SK-N-SH (cell line): Measurements from ENCODE around the gene ZFP64. TPM values are rescaled to one million over a fixed set of nuclear protein-coding genes. Genes with fewer than 3 reads are reported as not detected.

Experiments
- CTCF ChIA-PET: fragments of 300-600, 350-600 bp; formaldehyde crosslinking; extraction: SDS; loops from one replicate; lab custom pipeline; 2021; lab: Yijun Ruan, JAX
- POLR2A ChIA-PET: fragments of 350-600 bp; sonication (Branson Sonifier 250); formaldehyde crosslinking; extraction: SDS; loops from one replicate; lab custom pipeline; 2020; ENCODE audit warnings: antibody characterized with exemption, inconsistent platforms; lab: Yijun Ruan, JAX
- DNase-seq: peaks from one replicate; pipeline ENCODE4 v3.0.0; 2012
- H2AFZ ChIP-seq: fragments of 200-600 bp; sonication (generic); 2 replicates; pipeline ENCODE4 v1.8.1; 2016; ENCODE audit warnings: antibody characterized with exemption, mild to moderate bottlenecking, low read depth
- H3F3A ChIP-seq: fragments of 200-600 bp; sonication (generic); replicated peaks from 2 replicates; pipeline ENCODE3; 2016; ENCODE audit warnings: antibody characterized with exemption, mild to moderate bottlenecking; ENCODE audit not compliant: insufficient read depth
- H3K27ac ChIP-seq, 2 experiments: fragments of 200-500 bp in 1 of 2; fragments of 200-600 bp in 1 of 2; sonication (Bioruptor generic) in 1 of 2; sonication (generic), shearing (Covaris generic) in 1 of 2; 2 replicates each; pipeline versions ENCODE4 v1.5.1 to v1.6.1; 2014 to 2016; ENCODE audit warnings: low read depth in 2 of 2, inconsistent platforms in 1 of 2, low read length in 1 of 2, mild to moderate bottlenecking in 1 of 2, mixed read lengths in 1 of 2
- H3K27me3 ChIP-seq: fragments of 200-600 bp; sonication (generic), shearing (Covaris generic); 2 replicates; pipeline ENCODE4 v1.6.1; 2016; ENCODE audit warnings: mixed run types; ENCODE audit not compliant: insufficient read depth
- H3K36me3 ChIP-seq, 2 experiments: fragments of 200-500 bp in 1 of 2; fragments of 200-600 bp in 1 of 2; sonication (Bioruptor generic) in 1 of 2; sonication (generic) in 1 of 2; replicated peaks in 1 of 2; 2 replicates each; pipeline versions ENCODE3 to v1.5.1; 2014 to 2016; ENCODE audit warnings: low read length in 1 of 2, mild to moderate bottlenecking in 1 of 2; ENCODE audit not compliant: insufficient read depth in 2 of 2, control insufficient read depth in 1 of 2
- H3K4me1 ChIP-seq, 2 experiments: fragments of 200-500 bp in 1 of 2; fragments of 200-600 bp in 1 of 2; sonication (Bioruptor generic) in 1 of 2; sonication (generic), shearing (Covaris generic) in 1 of 2; 2 replicates each; pipeline versions ENCODE4 v1.5.1 to v1.6.1; 2014 to 2016; ENCODE audit warnings: low read depth in 1 of 2, low read length in 1 of 2, mixed run types in 1 of 2; ENCODE audit not compliant: insufficient read depth in 2 of 2, control insufficient read depth in 1 of 2
- H3K4me2 ChIP-seq: fragments of 200-600 bp; sonication (generic), shearing (Covaris generic); 2 replicates; pipeline ENCODE4 v1.6.1; 2017; ENCODE audit warnings: mixed run types
- H3K4me3 ChIP-seq, 2 experiments: fragments of 200-500 bp in 1 of 2; fragments of 200-600 bp in 1 of 2; sonication (Bioruptor generic) in 1 of 2; sonication (generic), shearing (Covaris generic) in 1 of 2; 2 replicates each; pipeline versions ENCODE4 v1.5.1 to v1.8.1; 2014 to 2016; ENCODE audit warnings: low read depth in 2 of 2, inconsistent platforms in 1 of 2, low read length in 1 of 2, mild to moderate bottlenecking in 1 of 2, mixed read lengths in 1 of 2, moderate library complexity in 1 of 2
- H3K79me2 ChIP-seq: fragments of 200-600 bp; sonication (generic); 2 replicates; pipeline ENCODE4 v1.8.1; 2017; ENCODE audit warnings: mild to moderate bottlenecking; ENCODE audit not compliant: insufficient read depth
- H3K9ac ChIP-seq: fragments of 200-600 bp; sonication (generic); 2 replicates; pipeline ENCODE4 v1.6.1; 2017; ENCODE audit warnings: mixed run types
- H3K9me2 ChIP-seq: fragments of 200-600 bp; sonication (generic); 2 replicates; pipeline ENCODE4 v1.6.1; 2017; ENCODE audit warnings: mixed run types
- H3K9me3 ChIP-seq: fragments of 200-600 bp; sonication (generic); 2 replicates; pipeline ENCODE4 v1.6.1; 2017; ENCODE audit warnings: mixed run types, mild to moderate bottlenecking, moderate library complexity
- H4K20me1 ChIP-seq: fragments of 200-600 bp; sonication (generic); 2 replicates; pipeline ENCODE4 v1.6.1; 2017; ENCODE audit warnings: mild to moderate bottlenecking, mixed run types; ENCODE audit not compliant: insufficient read depth
- CHD2 ChIP-seq: fragments of 150-350 bp; IDR thresholded peaks from 2 replicates; pipeline ENCODE4 v1.6.1; 2018; ENCODE audit warnings: low read length; ENCODE audit not compliant: partially characterized antibody
- ELF1 ChIP-seq: IDR thresholded peaks from 2 replicates; pipeline ENCODE4 v1.4.0; 2012
- FOSL2 ChIP-seq: IDR thresholded peaks from 2 replicates; pipeline ENCODE4 v1.4.0; 2012; ENCODE audit warnings: low read depth, mild to moderate bottlenecking, moderate library complexity, borderline replicate concordance
- FOXJ3 ChIP-seq: sonication (generic); formaldehyde crosslinking; IDR thresholded peaks from 2 replicates; pipeline ENCODE4 v1.5.1; 2020; ENCODE audit warnings: mild to moderate bottlenecking, missing genetic modification reagents
- FOXM1 ChIP-seq: IDR thresholded peaks from 2 replicates; pipeline ENCODE4 v1.4.0; 2012; ENCODE audit warnings: low read depth, mild to moderate bottlenecking
- GABPA ChIP-seq: IDR thresholded peaks from 2 replicates; pipeline ENCODE4 v1.4.0; 2012; ENCODE audit warnings: low read depth, mild to moderate bottlenecking
- GATA2 ChIP-seq: sonication (generic); formaldehyde crosslinking; IDR thresholded peaks from 2 replicates; pipeline ENCODE4 v1.5.0; 2020; ENCODE audit warnings: mild to moderate bottlenecking, missing genetic modification reagents
- MXI1 ChIP-seq: IDR thresholded peaks from 2 replicates; pipeline ENCODE4 v1.6.1; 2012; ENCODE audit warnings: mild to moderate bottlenecking, low read depth, low read length, improper control_type of control experiment
- POLR2AphosphoS5 ChIP-seq: IDR thresholded peaks from 2 replicates; pipeline ENCODE4 v1.6.1; 2012; ENCODE audit warnings: low read depth, low read length
- RCOR1 ChIP-seq: fragments of 150-350 bp; IDR thresholded peaks from 2 replicates; pipeline ENCODE4 v1.6.1; 2017; ENCODE audit warnings: antibody characterized with exemption, low read length
- RXRA ChIP-seq: IDR thresholded peaks from 2 replicates; pipeline ENCODE4 v1.4.0; 2012; ENCODE audit warnings: low read depth, mild to moderate bottlenecking, borderline replicate concordance
- SIN3A ChIP-seq: IDR thresholded peaks from 2 replicates; pipeline ENCODE4 v1.6.1; 2012; ENCODE audit warnings: low read depth, mild to moderate bottlenecking, low read length, moderate library complexity, borderline replicate concordance
- SMC3 ChIP-seq: IDR thresholded peaks from 2 replicates; pipeline ENCODE4 v1.6.1; 2012; ENCODE audit warnings: low read depth, low read length, improper control_type of control experiment
- TCF12 ChIP-seq: IDR thresholded peaks from 2 replicates; pipeline ENCODE4 v1.4.0; 2012
- WGBS: methylation state at CpG from one replicate; pipeline ENCODE4 v1.1.6; 2017; ENCODE audit warnings: low lambda C conversion rate; 5-methylcytosine and 5-hydroxymethylcytosine counted together
- polyA plus RNA-seq, 3 experiments: library from polyadenylated mRNA; depleted of rRNA; stranded (reverse); fragments of >200 nt; gene quantifications; 2 replicates each; pipeline ENCODE4 v1.2.3, GENCODE V29; 2012
- TF ChIP-seq, protein P1 (sequence below): IDR thresholded peaks from 2 replicates; pipeline ENCODE4 v1.4.0; 2012; ENCODE audit warnings: low read depth
- TF ChIP-seq, protein P2 (sequence below): fragments of 150-350 bp; IDR thresholded peaks from 2 replicates; pipeline ENCODE4 v1.6.1; 2016; ENCODE audit warnings: mild to moderate bottlenecking, low read depth, low read length
- TF ChIP-seq, protein P3 (sequence below): fragments of 150-350 bp; IDR thresholded peaks from 2 replicates; pipeline ENCODE4 v1.6.1; 2017; ENCODE audit warnings: antibody characterized with exemption, low read length, low read depth, borderline replicate concordance

The ZFP64 gene
- polyA plus RNA-seq, 1 of the 3 experiments (the other 2 are of a cell fraction) = 12.8 TPM

DNA sequence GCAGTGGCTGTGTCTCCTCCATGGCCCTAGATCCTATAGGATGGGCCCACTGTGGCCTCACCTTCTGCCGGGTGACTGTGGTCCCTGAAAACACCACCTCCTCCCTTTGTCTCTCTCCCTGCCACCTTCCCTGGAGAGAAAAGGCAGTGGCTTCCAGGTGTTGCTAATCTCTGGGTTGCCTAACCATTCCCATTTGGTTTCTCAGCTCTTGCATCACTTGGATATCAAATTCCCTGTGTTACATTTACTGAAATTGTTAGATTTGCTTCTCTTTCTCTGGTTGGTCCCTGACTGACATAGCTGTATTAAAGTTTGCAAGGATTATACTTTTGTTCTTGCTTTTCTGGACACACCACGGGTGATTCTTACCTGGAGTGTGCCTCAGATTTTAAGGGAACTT is 9.3 kb upstream of the ZFP64 start:
- H2AFZ ChIP-seq = no peak overlapping the region
- no peaks in the 10 kb centered on the region for H3K4me1 ChIP-seq
- H3K79me2 ChIP-seq = no peaks in the 10 kb centered on the region
- no peak overlapping the region for H3K9ac ChIP-seq
- no peaks in the 10 kb centered on the region for H3F3A ChIP-seq
- H3K9me3 ChIP-seq = no peaks in the 10 kb centered on the region
- H3K4me3 ChIP-seq = no peak overlapping the region
- H3K27ac ChIP-seq = no peak overlapping the region
- H3K36me3 ChIP-seq = no peaks in the 10 kb centered on the region
- no peaks in the 10 kb centered on the region for H4K20me1 ChIP-seq
- CTCF ChIA-PET = interaction anchor here (1.0 to 1.2 kb wide), 2 partner anchors 42 to 72 kb away, joined by 3 read pairs; no protein-coding TSS in a partner anchor
- 64% methylated on average over 2 of the region's 2 CpGs for WGBS
- no peaks in the 10 kb centered on the region for H3K27me3 ChIP-seq
- no peak overlapping the region for H3K4me2 ChIP-seq
- no peaks in the 10 kb centered on the region for H3K9me2 ChIP-seq
- POLR2A ChIA-PET = no interaction called here
- no peak for DNase-seq
- TF ChIP-seq MXI1 (no peak), FOSL2 (no peak), POLR2AphosphoS5 (no peak), SMC3 (no peak), ELF1 (no peak), RXRA (no peak), GABPA (no peak), TCF12 (no peak)
- TF ChIP-seq, protein P1, sequence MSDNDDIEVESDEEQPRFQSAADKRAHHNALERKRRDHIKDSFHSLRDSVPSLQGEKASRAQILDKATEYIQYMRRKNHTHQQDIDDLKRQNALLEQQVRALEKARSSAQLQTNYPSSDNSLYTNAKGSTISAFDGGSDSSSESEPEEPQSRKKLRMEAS = no peak
- TF ChIP-seq, protein P2, sequence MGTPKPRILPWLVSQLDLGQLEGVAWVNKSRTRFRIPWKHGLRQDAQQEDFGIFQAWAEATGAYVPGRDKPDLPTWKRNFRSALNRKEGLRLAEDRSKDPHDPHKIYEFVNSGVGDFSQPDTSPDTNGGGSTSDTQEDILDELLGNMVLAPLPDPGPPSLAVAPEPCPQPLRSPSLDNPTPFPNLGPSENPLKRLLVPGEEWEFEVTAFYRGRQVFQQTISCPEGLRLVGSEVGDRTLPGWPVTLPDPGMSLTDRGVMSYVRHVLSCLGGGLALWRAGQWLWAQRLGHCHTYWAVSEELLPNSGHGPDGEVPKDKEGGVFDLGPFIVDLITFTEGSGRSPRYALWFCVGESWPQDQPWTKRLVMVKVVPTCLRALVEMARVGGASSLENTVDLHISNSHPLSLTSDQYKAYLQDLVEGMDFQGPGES = no peak
- TF ChIP-seq, protein P3, sequence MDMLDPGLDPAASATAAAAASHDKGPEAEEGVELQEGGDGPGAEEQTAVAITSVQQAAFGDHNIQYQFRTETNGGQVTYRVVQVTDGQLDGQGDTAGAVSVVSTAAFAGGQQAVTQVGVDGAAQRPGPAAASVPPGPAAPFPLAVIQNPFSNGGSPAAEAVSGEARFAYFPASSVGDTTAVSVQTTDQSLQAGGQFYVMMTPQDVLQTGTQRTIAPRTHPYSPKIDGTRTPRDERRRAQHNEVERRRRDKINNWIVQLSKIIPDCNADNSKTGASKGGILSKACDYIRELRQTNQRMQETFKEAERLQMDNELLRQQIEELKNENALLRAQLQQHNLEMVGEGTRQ = no peak

DNA sequence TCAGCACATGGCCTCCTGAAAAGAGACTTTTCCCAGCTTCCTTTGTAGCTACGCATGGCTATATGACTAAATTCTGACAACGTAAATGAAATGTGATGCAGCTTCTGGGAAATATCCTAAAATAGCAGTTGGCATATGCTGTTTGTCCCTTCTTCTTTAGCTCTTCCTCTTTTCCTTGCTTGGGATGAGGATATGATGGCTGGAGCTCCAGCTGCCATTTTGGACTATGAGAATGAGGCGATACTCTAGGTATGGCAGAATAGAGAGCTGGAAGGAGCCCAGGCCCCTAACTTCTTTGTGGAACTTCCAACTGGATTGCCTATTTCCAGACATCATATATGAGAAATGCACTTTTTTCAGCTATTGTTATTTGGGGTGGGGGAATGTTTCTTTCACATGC is 5.3 kb upstream of the ZFP64 start:
- Histone ChIP-seq H3K79me2 (no peaks in the 10 kb centered on the region), H3K9me2 (no peaks in the 10 kb centered on the region), H3K4me2 (no peak overlapping the region), H3K4me1 (no peaks in the 10 kb centered on the region), H3F3A (no peaks in the 10 kb centered on the region), H3K27ac (no peak overlapping the region), H2AFZ (no peak overlapping the region)
- POLR2A ChIA-PET = no interaction called here
- TF ChIP-seq FOXJ3 (CRISPR knock-in tag) (no peak), RXRA (no peak), RCOR1 (no peak), CHD2 (no peak), GATA2 (CRISPR knock-in tag) (no peak), SMC3 (no peak), FOXM1 (no peak), SIN3A (no peak)
- TF ChIP-seq, all 33 proteins: peak for 0
- no peak for DNase-seq
- 98% methylated on average over 3 of the region's 3 CpGs for WGBS
- H3K9me3 ChIP-seq = no peaks in the 10 kb centered on the region
- CTCF ChIA-PET = interaction anchor here (0.8 to 1.1 kb wide), 2 partner anchors 10 to 45 kb away, joined by 3 read pairs; no protein-coding TSS in a partner anchor
- H3K9ac ChIP-seq = no peak overlapping the region
- no peaks in the 10 kb centered on the region for H3K27me3 ChIP-seq
- H3K36me3 ChIP-seq = no peaks in the 10 kb centered on the region
- no peak overlapping the region for H3K4me3 ChIP-seq
- H4K20me1 ChIP-seq = no peaks in the 10 kb centered on the region
